ENCODE measurements around the gene PSTPIP1. TPM values are rescaled to one million over a fixed set of nuclear protein-coding genes. Genes with fewer than 3 reads are reported as not detected.

The PSTPIP1 gene
- total and polyA plus RNA-seq, 10 of the 15 experiments (the other 5 are each of a cell fraction or from before 2014, with no cell fraction given) = 0.50 to 29.3 (median 14.5) TPM

DNA sequence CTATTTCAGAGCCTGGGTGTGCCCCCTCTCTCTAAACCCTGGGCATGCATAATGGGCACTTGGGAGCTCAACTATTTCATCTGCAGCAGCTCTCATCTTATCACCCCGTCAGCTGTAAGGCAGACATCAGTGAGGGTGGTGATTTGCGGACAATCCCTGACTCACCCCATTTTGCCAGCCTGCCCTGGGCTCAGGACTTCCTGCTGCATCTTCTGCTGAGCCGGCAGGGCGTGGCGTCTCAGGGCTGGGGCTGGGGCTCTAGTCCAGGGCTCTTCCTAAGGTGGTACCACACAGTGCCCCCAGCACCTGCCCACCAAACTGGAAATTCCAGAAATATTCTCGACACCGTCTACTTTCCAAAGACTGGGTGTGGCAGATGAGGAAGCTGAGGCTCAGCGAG is 925 bp upstream of the PSTPIP1 start:
- H3K4me3 ChIP-seq = no peak overlapping the region
- H3K36me3 ChIP-seq (ENCODE audit: control insufficient read depth in 2 of 2, insufficient read depth in 2 of 2, low read length in 1 of 2) = no peaks in the 10 kb centered on the region
- peaks cover 6% of the 10 kb centered on the region for H3K79me2 ChIP-seq (ENCODE audit: control insufficient read depth, insufficient read depth, low read length)
- TF ChIP-seq ETV6 (conservative IDR thresholded peaks at IDR 0.05 in 1 of 2, IDR thresholded peaks at IDR 0.05 in 1 of 2; ENCODE audit: borderline replicate concordance in 1 of 2, low read depth in 1 of 2) = no peak
- no peak for TF ChIP-seq IKZF2 (IDR thresholded peaks at IDR 0.05)
- 0 out of 2 replicates have a peak, but pooled peaks have one; percentile 26 for TF ChIP-seq GATAD2B (conservative IDR thresholded peaks at IDR 0.05; ENCODE audit: low read depth)
- ChIA-PET CTCF (interaction anchor here (0.9 to 3.2 kb wide), 5 partner anchors 17 to 37 kb away, joined by 3 to 22 read pairs (median 5); no protein-coding TSS in a partner anchor), POLR2A (interaction anchor here (1.1 to 4.4 kb wide), 4 partner anchors 9 to 17 kb away, joined by 5 to 19 read pairs (median 6); no protein-coding TSS in a partner anchor), SMC1A (ENCODE audit: uncharacterized antibody, unreplicated experiment) (interaction anchor here (1.0 to 7.8 kb wide), 3 partner anchors 15 to 37 kb away, joined by 3 to 99 read pairs (median 6); no protein-coding TSS in a partner anchor), RAD21 (ENCODE audit: unreplicated experiment) (interaction anchor here (0.8 to 2.3 kb wide), 9 partner anchors 9 to 188 kb away, joined by 3 to 12 read pairs (median 4); no protein-coding TSS in a partner anchor)
- ATAC-seq = no peak
- H3K27me3 ChIP-seq (replicated peaks in 1 of 2; ENCODE audit: control insufficient read depth in 2 of 2, insufficient read depth in 2 of 2, low read length in 1 of 2) = no peaks in the 10 kb centered on the region
- WGBS (ENCODE audit: insufficient coverage, insufficient replicate concordance, low lambda C conversion rate, missing lambda C conversion rate) = 85% methylated on average over 8 of the region's 8 CpGs
- no peak for FAIRE-seq
- peaks cover 41% of the 10 kb centered on the region for H3K4me1 ChIP-seq (ENCODE audit: control insufficient read depth, insufficient read depth, low read length)
- intact Hi-C loops (cut with micrococcal nuclease; ENCODE audit: unreplicated experiment) (no loop called here), in situ Hi-C loops (cut with MboI) (no loop called here)
- H3K9ac ChIP-seq (ENCODE audit: control insufficient read depth, insufficient read depth, low read length) = no peak overlapping the region
- no peak overlapping the region for H3K27ac ChIP-seq (ENCODE audit: control insufficient read depth, insufficient read depth)
- no peak for DNase-seq (ENCODE audit: low read depth, low spot score)
- no peaks in the 10 kb centered on the region for H3K9me3 ChIP-seq (replicated peaks; ENCODE audit: control insufficient read depth, insufficient read depth, low read length)
- no peak overlapping the region for H3K4me2 ChIP-seq (ENCODE audit: control insufficient read depth, insufficient read depth)
- BruUV-seq (replicated peaks) = no TSS peak
- H4K20me1 ChIP-seq (ENCODE audit: control insufficient read depth, insufficient read depth) = no peaks in the 10 kb centered on the region
- no peak overlapping the region for H2AFZ ChIP-seq (ENCODE audit: control insufficient read depth, low read depth, low read length)

DNA sequence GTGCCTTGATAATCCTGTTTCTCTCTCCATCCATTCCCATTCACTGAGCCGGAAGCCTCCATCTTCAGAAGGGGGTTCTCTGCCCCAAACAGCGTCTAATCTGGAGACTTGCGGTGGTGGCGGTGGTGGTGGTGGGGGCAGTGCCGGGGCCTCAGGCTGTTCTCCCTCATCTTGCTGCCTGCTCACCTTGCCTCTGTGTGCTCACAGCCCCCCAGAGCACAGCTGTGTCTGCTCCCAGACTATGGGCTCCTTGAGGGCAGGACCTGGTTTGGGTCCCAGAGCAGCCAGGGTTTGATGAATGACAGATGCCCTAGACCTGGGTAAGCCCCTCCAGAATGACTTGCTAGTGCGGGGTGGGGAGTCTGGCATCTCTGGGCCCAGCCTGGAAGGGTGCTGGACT is 430 bp upstream of the PSTPIP1 start:
- no peaks in the 10 kb centered on the region for H3K27me3 ChIP-seq (replicated peaks in 1 of 2; ENCODE audit: control insufficient read depth in 2 of 2, insufficient read depth in 2 of 2, low read length in 1 of 2)
- FAIRE-seq (no peak), ATAC-seq (no peak; the same call in 2 of the 3 replicates), DNase-seq (ENCODE audit: low read depth, low spot score) (no peak)
- no peaks in the 10 kb centered on the region for H4K20me1 ChIP-seq (ENCODE audit: control insufficient read depth, insufficient read depth)
- H3K36me3 ChIP-seq (ENCODE audit: control insufficient read depth in 2 of 2, insufficient read depth in 2 of 2, low read length in 1 of 2) = no peaks in the 10 kb centered on the region
- ChIA-PET RAD21 (ENCODE audit: unreplicated experiment) (interaction anchor here (1.0 to 2.3 kb wide), 11 partner anchors 8 to 187 kb away, joined by 3 to 12 read pairs (median 4); no protein-coding TSS in a partner anchor), CTCF (interaction anchor here (0.9 to 3.2 kb wide), 3 partner anchors 17 to 36 kb away, joined by 3 to 22 read pairs (median 4); no protein-coding TSS in a partner anchor), SMC1A (ENCODE audit: uncharacterized antibody, unreplicated experiment) (interaction anchor here (1.7 to 7.8 kb wide), 2 partner anchors 15 to 28 kb away, joined by 6 to 99 read pairs; no protein-coding TSS in a partner anchor), POLR2A (interaction anchor here (1.3 to 4.4 kb wide), 5 partner anchors 8 to 25 kb away, joined by 5 to 19 read pairs (median 6); no protein-coding TSS in a partner anchor)
- in situ Hi-C loops (cut with MboI) = no loop called here
- peaks cover 36% of the 10 kb centered on the region for H3K4me1 ChIP-seq (ENCODE audit: control insufficient read depth, insufficient read depth, low read length)
- H3K79me2 ChIP-seq (ENCODE audit: control insufficient read depth, insufficient read depth, low read length) = peaks cover 6% of the 10 kb centered on the region
- no peaks in the 10 kb centered on the region for H3K9me3 ChIP-seq (replicated peaks; ENCODE audit: control insufficient read depth, insufficient read depth, low read length)
- H2AFZ ChIP-seq (ENCODE audit: control insufficient read depth, low read depth, low read length) = peak overlapping the region; percentile 86
- no TSS peak for BruUV-seq (replicated peaks)
- peak overlapping the region; percentile 71; the same call in 1 of the 2 replicates for H3K9ac ChIP-seq (ENCODE audit: control insufficient read depth, insufficient read depth, low read length)
- H3K27ac ChIP-seq (ENCODE audit: control insufficient read depth, insufficient read depth) = peak overlapping the region; percentile 55; the same call in 1 of the 2 replicates
- no peak overlapping the region for H3K4me3 ChIP-seq
- intact Hi-C loops (cut with micrococcal nuclease; ENCODE audit: unreplicated experiment) = no loop called here
- H3K4me2 ChIP-seq (ENCODE audit: control insufficient read depth, insufficient read depth) = peak overlapping the region; percentile 84
- WGBS (ENCODE audit: insufficient coverage, insufficient replicate concordance, low lambda C conversion rate, missing lambda C conversion rate) = 88% methylated on average over 5 of the region's 6 CpGs
- TF ChIP-seq SREBF1 (IDR thresholded peaks at IDR 0.05; ENCODE audit: low read length) = no peak
- no peak for TF ChIP-seq USF2 (IDR thresholded peaks at IDR 0.05; ENCODE audit: borderline replicate concordance, low read depth, low read length)
- TF ChIP-seq SPI1 (IDR thresholded peaks at IDR 0.05; ENCODE audit: borderline replicate concordance, insufficient read depth, low read depth, low read length) = no peak
- TF ChIP-seq CHD1 (IDR thresholded peaks at IDR 0.05; ENCODE audit: low read depth, low read length) = no peak
- no peak for TF ChIP-seq ZNF207 (IDR thresholded peaks at IDR 0.05; ENCODE audit: borderline replicate concordance)
- TF ChIP-seq ZNF687 (IDR thresholded peaks at IDR 0.05) = no peak
- no peak for TF ChIP-seq NFIC (IDR thresholded peaks at IDR 0.05; ENCODE audit: low read depth, low read length)
- no peak for TF ChIP-seq CBFB (IDR thresholded peaks at IDR 0.05; ENCODE audit: low read depth)
